ENCODE measurements around the gene FIZ1.

DNA sequence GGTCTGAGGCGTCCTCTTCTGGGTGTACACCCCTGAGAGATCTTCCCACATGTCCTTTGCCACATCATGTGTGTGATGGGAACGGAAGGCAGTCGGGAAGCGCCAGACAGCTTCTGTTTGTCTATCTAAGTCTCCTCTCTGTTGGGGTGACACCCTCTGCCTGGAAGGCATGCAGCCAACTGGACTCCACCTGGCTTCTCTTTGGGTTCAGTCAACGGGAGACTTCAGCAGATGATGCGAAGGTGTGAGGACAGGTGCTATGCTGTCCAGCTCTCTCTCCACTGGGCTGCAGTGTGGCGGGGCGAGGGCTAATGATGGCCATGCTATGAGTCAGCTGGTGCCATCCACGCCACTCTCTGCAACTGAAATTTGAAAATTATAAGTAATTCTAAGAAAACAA lies 39.6 kb downstream of the FIZ1 start:
- no peak for TF ChIP-seq BCL11A (tag by site-specific recombination; IDR thresholded peaks at IDR 0.05; ENCODE audit: low read depth)
- TF ChIP-seq ZNF121 (tag by site-specific recombination; IDR thresholded peaks at IDR 0.05): no peak
- no peak for TF ChIP-seq ZNF791 (tag by site-specific recombination; IDR thresholded peaks at IDR 0.05)
- TF ChIP-seq ZNF621 (tag by site-specific recombination; IDR thresholded peaks at IDR 0.05): no peak
- TF ChIP-seq, protein P1, sequence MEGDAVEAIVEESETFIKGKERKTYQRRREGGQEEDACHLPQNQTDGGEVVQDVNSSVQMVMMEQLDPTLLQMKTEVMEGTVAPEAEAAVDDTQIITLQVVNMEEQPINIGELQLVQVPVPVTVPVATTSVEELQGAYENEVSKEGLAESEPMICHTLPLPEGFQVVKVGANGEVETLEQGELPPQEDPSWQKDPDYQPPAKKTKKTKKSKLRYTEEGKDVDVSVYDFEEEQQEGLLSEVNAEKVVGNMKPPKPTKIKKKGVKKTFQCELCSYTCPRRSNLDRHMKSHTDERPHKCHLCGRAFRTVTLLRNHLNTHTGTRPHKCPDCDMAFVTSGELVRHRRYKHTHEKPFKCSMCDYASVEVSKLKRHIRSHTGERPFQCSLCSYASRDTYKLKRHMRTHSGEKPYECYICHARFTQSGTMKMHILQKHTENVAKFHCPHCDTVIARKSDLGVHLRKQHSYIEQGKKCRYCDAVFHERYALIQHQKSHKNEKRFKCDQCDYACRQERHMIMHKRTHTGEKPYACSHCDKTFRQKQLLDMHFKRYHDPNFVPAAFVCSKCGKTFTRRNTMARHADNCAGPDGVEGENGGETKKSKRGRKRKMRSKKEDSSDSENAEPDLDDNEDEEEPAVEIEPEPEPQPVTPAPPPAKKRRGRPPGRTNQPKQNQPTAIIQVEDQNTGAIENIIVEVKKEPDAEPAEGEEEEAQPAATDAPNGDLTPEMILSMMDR (tag by site-specific recombination; IDR thresholded peaks at IDR 0.05): no peak
- no peak for TF ChIP-seq ZBTB49 (tag by site-specific recombination; IDR thresholded peaks at IDR 0.05; ENCODE audit: low read depth)
- TF ChIP-seq, protein P2, sequence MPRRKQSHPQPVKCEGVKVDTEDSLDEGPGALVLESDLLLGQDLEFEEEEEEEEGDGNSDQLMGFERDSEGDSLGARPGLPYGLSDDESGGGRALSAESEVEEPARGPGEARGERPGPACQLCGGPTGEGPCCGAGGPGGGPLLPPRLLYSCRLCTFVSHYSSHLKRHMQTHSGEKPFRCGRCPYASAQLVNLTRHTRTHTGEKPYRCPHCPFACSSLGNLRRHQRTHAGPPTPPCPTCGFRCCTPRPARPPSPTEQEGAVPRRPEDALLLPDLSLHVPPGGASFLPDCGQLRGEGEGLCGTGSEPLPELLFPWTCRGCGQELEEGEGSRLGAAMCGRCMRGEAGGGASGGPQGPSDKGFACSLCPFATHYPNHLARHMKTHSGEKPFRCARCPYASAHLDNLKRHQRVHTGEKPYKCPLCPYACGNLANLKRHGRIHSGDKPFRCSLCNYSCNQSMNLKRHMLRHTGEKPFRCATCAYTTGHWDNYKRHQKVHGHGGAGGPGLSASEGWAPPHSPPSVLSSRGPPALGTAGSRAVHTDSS (tag by site-specific recombination; IDR thresholded peaks at IDR 0.05): no peak

Data from HEK293 (cell line).